Thyroid gland (tissue), 4 donors: ENCODE results near the gene TFAP2E. TPM values are rescaled to one million over a fixed set of nuclear protein-coding genes. Genes with fewer than 3 reads are reported as not detected.
A peak's percentile ranks its signal among the peaks of the same experiment; 100 is the strongest.

Experiments used
- DNase-seq, 2 donors: peaks; one replicate each; pipeline ENCODE4 v3.0.0-alpha.2; 2019
- H3K27ac ChIP-seq, 3 donors: fragments of 200-600 bp; sonication (generic); 1 replicate in 2 of 3; 2 replicates in 1 of 3; pipeline ENCODE4 v1.5.1; 2016 to 2019; ENCODE audit warnings: mild to moderate bottlenecking in 1 of 3, moderate library complexity in 1 of 3
- H3K27me3 ChIP-seq: fragments of 200-600 bp; sonication (generic); one replicate; pipeline ENCODE4 v1.5.1; 2019
- H3K36me3 ChIP-seq, 2 donors: fragments of 200-600 bp; sonication (generic); one replicate each; pipeline ENCODE4 v1.5.1; 2016 to 2019
- H3K4me1 ChIP-seq, 2 donors: fragments of 200-600 bp; sonication (generic); one replicate each; pipeline ENCODE4 v1.5.1; 2017 to 2019
- H3K4me3 ChIP-seq, 3 donors: fragments of 200-600 bp; sonication (generic); replicated peaks in 1 of 3; 1 replicate in 2 of 3; 2 replicates in 1 of 3; pipeline ENCODE4 v1.5.1; 2016; ENCODE audit warnings: mild to moderate bottlenecking in 1 of 3
- H3K9me3 ChIP-seq: fragments of 200-600 bp; sonication (generic); one replicate; pipeline ENCODE4 v1.5.1; 2017
- CTCF ChIP-seq, 6 experiments: fragments of 200-600 bp in 3 of 6; fragments of 450-650 bp in 3 of 6; sonication (generic) in 3 of 6; IDR thresholded peaks; one replicate each; pipeline ENCODE4 v1.5.1; 2016 to 2019; ENCODE audit warnings: antibody characterized with exemption in 6 of 6, mild to moderate bottlenecking in 2 of 6, inconsistent platforms in 1 of 6, moderate library complexity in 1 of 6
- POLR2A ChIP-seq, 2 donors: fragments of 450-650 bp; IDR thresholded peaks; one replicate each; pipeline ENCODE4 v1.6.1; 2017; ENCODE audit warnings: antibody characterized with exemption in 2 of 2, mild to moderate bottlenecking in 2 of 2, moderate library complexity in 1 of 2
- WGBS, 2 donors: methylation state at CpG; one replicate each; pipeline ENCODE4 v1.1.5; 2017; 5-methylcytosine and 5-hydroxymethylcytosine counted together
- intact Hi-C: fragments of 100-400 bp; cut with DNase I; formaldehyde crosslinking; loops from one replicate; pipeline ENCODE4 v1.15.1; 2023
- total RNA-seq, 4 donors: library from RNA; depleted of rRNA; stranded (reverse); fragments of >200 nt; gene quantifications; one replicate each; pipeline ENCODE4 v1.2.3, GENCODE V29; 2016

Gene TFAP2E
- total RNA-seq, 4 donors from 2014 or later: 0.81 TPM; not detected in 3

- Histone ChIP-seq H3K9me3 (no peaks in the 10 kb centered on the region), H3K4me1 (peaks cover 22 to 41% of the 10 kb centered on the region in 2 donors), H3K27me3 (no peaks in the 10 kb centered on the region), H3K27ac (peak overlapping the region in 1 of 3 donors; percentile 15), H3K36me3 (peaks cover 11 to 12% of the 10 kb centered on the region in 2 donors), H3K4me3 (no peak overlapping the region)
- WGBS, 2 donors: 62 to 67% methylated on average over 2 of the region's 2 CpGs
- TF ChIP-seq POLR2A (IDR thresholded peaks at IDR 0.05) (no peak), CTCF (IDR thresholded peaks at IDR 0.05) (no peak)
- intact Hi-C loops: no loop called here
- no peak for DNase-seq
Observed at GRCh38 chr1:35553851-35554250, 19.3 kb upstream of the TFAP2E start.

GRCh38 chr1:35554266-35555211, 18.6 kb upstream of the TFAP2E start:
- WGBS, 2 donors: 39 to 45% methylated on average over 7 of the region's 7 CpGs
- Histone ChIP-seq H3K9me3 (no peaks in the 10 kb centered on the region), H3K4me3 (no peak overlapping the region), H3K27ac (peak overlapping the region in 2 of 3 donors; percentile 15 to 23), H3K36me3 (peaks cover 11 to 12% of the 10 kb centered on the region in 2 donors), H3K4me1 (peaks cover 22 to 41% of the 10 kb centered on the region in 2 donors), H3K27me3 (no peaks in the 10 kb centered on the region)
- peak; percentile 81 to 84 for DNase-seq
- intact Hi-C loops: no loop called here
- TF ChIP-seq CTCF (IDR thresholded peaks at IDR 0.05) (no peak), POLR2A (IDR thresholded peaks at IDR 0.05) (no peak)

GRCh38 chr1:35555212-35555584, 17.9 kb upstream of the TFAP2E start:
- H3K4me1 ChIP-seq: peaks cover 22 to 41% of the 10 kb centered on the region in 2 donors
- peaks cover 11 to 12% of the 10 kb centered on the region in 2 donors for H3K36me3 ChIP-seq
- 69 to 70% methylated on average over 4 of the region's 4 CpGs for WGBS, 2 donors
- H3K9me3 ChIP-seq: no peaks in the 10 kb centered on the region
- no peak for DNase-seq
- H3K27me3 ChIP-seq: no peaks in the 10 kb centered on the region
- H3K4me3 ChIP-seq: no peak overlapping the region
- intact Hi-C loops: no loop called here
- TF ChIP-seq POLR2A (IDR thresholded peaks at IDR 0.05) (no peak), CTCF (IDR thresholded peaks at IDR 0.05) (no peak)
- no peak overlapping the region for H3K27ac ChIP-seq

- Histone ChIP-seq H3K27ac (no peak overlapping the region), H3K36me3 (peaks cover 11 to 12% of the 10 kb centered on the region in 2 donors), H3K4me3 (peak overlapping the region in 1 of 3 donors; percentile 87), H3K9me3 (no peaks in the 10 kb centered on the region), H3K27me3 (no peaks in the 10 kb centered on the region), H3K4me1 (peaks cover 22 to 41% of the 10 kb centered on the region in 2 donors)
- no peak for DNase-seq
- WGBS, 2 donors: 57 to 61% methylated on average over 10 of the region's 10 CpGs
- intact Hi-C loops: no loop called here
- no peak for TF ChIP-seq CTCF (IDR thresholded peaks at IDR 0.05)
- TF ChIP-seq POLR2A (IDR thresholded peaks at IDR 0.05): no peak
Observed at GRCh38 chr1:35555601-35556477, 17.3 kb upstream of the TFAP2E start.
